Middle frontal gyrus (tissue), 1 donor: ENCODE measurements around the gene TAX1BP1.

Source experiments
- DNase-seq: peaks from one replicate; pipeline ENCODE4 v3.0.0-alpha.2; 2015; ENCODE audit warnings: low spot score; ENCODE audit errors: extremely low spot score

TAX1BP1 gene

DNA sequence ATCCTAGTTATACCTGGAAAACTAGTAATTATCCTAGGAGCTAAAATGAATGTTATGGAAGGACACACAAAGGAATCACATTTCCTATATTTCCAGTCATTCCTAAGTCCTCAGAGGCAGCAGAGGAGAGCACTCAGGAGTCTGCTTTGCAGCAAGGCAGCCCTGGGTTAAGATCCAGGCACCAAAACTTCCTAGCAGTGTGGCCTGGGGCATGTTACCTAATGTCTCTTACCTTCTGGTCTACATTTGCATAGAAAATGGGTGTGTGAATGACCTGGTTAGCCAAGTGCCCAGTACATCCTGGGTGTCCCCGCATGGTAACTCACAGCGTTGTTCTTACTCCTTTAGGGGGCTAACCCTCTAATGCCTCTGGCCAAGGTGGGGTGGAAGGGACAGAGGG, 135.9 kb downstream of the TAX1BP1 start:
- no peak for DNase-seq

DNA sequence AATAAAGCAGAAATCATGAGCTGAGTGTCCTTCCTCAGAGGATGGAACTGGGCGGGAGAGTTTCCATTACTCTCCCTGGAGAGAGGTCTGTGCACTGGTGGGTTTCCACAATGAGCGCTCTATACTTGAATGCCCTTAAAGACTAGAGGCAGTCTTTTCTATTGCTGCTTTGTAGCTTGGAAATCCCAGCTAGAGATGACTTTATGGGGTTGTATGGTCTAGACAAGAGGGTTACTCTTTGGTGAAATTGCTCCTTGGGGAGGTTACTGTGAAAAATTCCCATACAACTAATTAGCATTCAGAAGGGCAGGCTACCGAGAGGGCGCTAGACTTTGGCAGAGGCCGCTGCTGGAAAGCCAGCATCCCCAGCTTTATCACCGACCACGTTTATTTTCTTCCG, 136.8 kb downstream of the TAX1BP1 start:
- no peak for DNase-seq
